ENCODE results near the gene CNKSR1. TPM values are rescaled to one million over a fixed set of nuclear protein-coding genes. Genes with fewer than 3 reads are reported as not detected.

CNKSR1 gene
- polyA plus RNA-seq, 1 donor (not counting 4 experiments of a cell fraction or from before 2014, with no cell fraction given) = 10.6 TPM

- Histone ChIP-seq H3K9me3 (ENCODE audit: control insufficient read depth, low read depth, low read length) (no peaks in the 10 kb centered on the region), H4K20me1 (ENCODE audit: control insufficient read depth, extremely low read depth, insufficient read depth, low read length) (no peaks in the 10 kb centered on the region), H3K4me1 (ENCODE audit: control insufficient read depth, extremely low read depth, insufficient read depth, low read length) (peaks cover 7% of the 10 kb centered on the region), H3K36me3 (ENCODE audit: control insufficient read depth in 2 of 2, extremely low read depth in 1 of 2, insufficient read depth in 2 of 2, low read length in 2 of 2) (no peaks in the 10 kb centered on the region), H3K27ac (ENCODE audit: control insufficient read depth, insufficient read depth, low read length) (no peak overlapping the region), H3K4me3 (ENCODE audit: control insufficient read depth in 2 of 3, extremely low read depth in 1 of 3, insufficient read depth in 2 of 3, low read depth in 1 of 3, low read length in 3 of 3) (peak overlapping the region in 1 of 3 experiments; percentile 48), H3K27me3 (ENCODE audit: control insufficient read depth, extremely low read depth, insufficient read depth, low read length) (peaks cover 13% of the 10 kb centered on the region), H3K4me2 (ENCODE audit: control insufficient read depth, extremely low read depth, insufficient read depth, low read depth, low read length) (peak overlapping the region; percentile 70), H3K9ac (ENCODE audit: control insufficient read depth, extremely low read depth, insufficient read depth, low read length) (no peak overlapping the region), H2AFZ (ENCODE audit: control insufficient read depth, low read length) (peak overlapping the region; percentile 53), H3K79me2 (ENCODE audit: control insufficient read depth, insufficient read depth, low read length) (peaks cover 3% of the 10 kb centered on the region), H3K9me1 (ENCODE audit: control insufficient read depth, extremely low read depth, insufficient read depth, low read length) (no peaks in the 10 kb centered on the region)
- TF ChIP-seq EZH2 (IDR thresholded peaks at IDR 0.05; ENCODE audit: low read length) (no peak), CTCF (optimal IDR thresholded peaks at IDR 0.05 in 1 of 3, IDR thresholded peaks at IDR 0.05 in 1 of 3, conservative IDR thresholded peaks at IDR 0.05 in 1 of 3; ENCODE audit: extremely low read depth in 1 of 3, insufficient read depth in 2 of 3, low read length in 3 of 3) (no peak)
- dilution Hi-C loops (cut with MboI; ENCODE audit: extremely low pct_ligation_motif_present, low sequenced_read_pairs) = no loop called here
- DNase-seq (ENCODE audit: low read depth, low spot score) = no peak
- peak; percentile 44 for FAIRE-seq
These were observed 12.1 kb upstream of the CNKSR1 start for GRCh38 chr1:26164861-26165842.

GRCh38 chr1:26166719-26167281 lies 10.5 kb upstream of the CNKSR1 start:
- Histone ChIP-seq H3K36me3 (ENCODE audit: control insufficient read depth in 2 of 2, extremely low read depth in 1 of 2, insufficient read depth in 2 of 2, low read length in 2 of 2) (peaks cover 0 to 8% of the 10 kb centered on the region in 2 experiments), H3K4me3 (ENCODE audit: control insufficient read depth in 2 of 3, extremely low read depth in 1 of 3, insufficient read depth in 2 of 3, low read depth in 1 of 3, low read length in 3 of 3) (no peak overlapping the region), H4K20me1 (ENCODE audit: control insufficient read depth, extremely low read depth, insufficient read depth, low read length) (no peaks in the 10 kb centered on the region), H3K79me2 (ENCODE audit: control insufficient read depth, insufficient read depth, low read length) (peaks cover 17% of the 10 kb centered on the region), H2AFZ (ENCODE audit: control insufficient read depth, low read length) (no peak overlapping the region), H3K9ac (ENCODE audit: control insufficient read depth, extremely low read depth, insufficient read depth, low read length) (no peak overlapping the region), H3K27ac (ENCODE audit: control insufficient read depth, insufficient read depth, low read length) (no peak overlapping the region), H3K4me1 (ENCODE audit: control insufficient read depth, extremely low read depth, insufficient read depth, low read length) (peaks cover 13% of the 10 kb centered on the region), H3K27me3 (ENCODE audit: control insufficient read depth, extremely low read depth, insufficient read depth, low read length) (peaks cover 8% of the 10 kb centered on the region), H3K4me2 (ENCODE audit: control insufficient read depth, extremely low read depth, insufficient read depth, low read depth, low read length) (no peak overlapping the region), H3K9me3 (ENCODE audit: control insufficient read depth, low read depth, low read length) (no peaks in the 10 kb centered on the region), H3K9me1 (ENCODE audit: control insufficient read depth, extremely low read depth, insufficient read depth, low read length) (no peaks in the 10 kb centered on the region)
- TF ChIP-seq EZH2 (IDR thresholded peaks at IDR 0.05; ENCODE audit: low read length) = no peak
- no peak for TF ChIP-seq CTCF (optimal IDR thresholded peaks at IDR 0.05 in 1 of 3, IDR thresholded peaks at IDR 0.05 in 1 of 3, conservative IDR thresholded peaks at IDR 0.05 in 1 of 3; ENCODE audit: extremely low read depth in 1 of 3, insufficient read depth in 2 of 3, low read length in 3 of 3)
- dilution Hi-C loops (cut with MboI; ENCODE audit: extremely low pct_ligation_motif_present, low sequenced_read_pairs) = no loop called here
- no peak for DNase-seq (ENCODE audit: low read depth, low spot score)
- no peak for FAIRE-seq

Measured in keratinocyte (primary cell).